GM12892 (cell line): ENCODE data around the gene FAM228B.
A peak's percentile ranks its signal among the peaks of the same experiment; 100 is the strongest.

Experiments used
- DNase-seq: peaks from one replicate; pipeline ENCODE4 v3.0.0; 2011; ENCODE audit not compliant: insufficient read length
- FAIRE-seq: peaks from 2 replicates; lab custom pipeline; 2011; peaks lifted over from hg19 to GRCh38; lab: Jason Lieb, UNC
- POLR2A ChIP-seq: IDR thresholded peaks from 2 replicates; pipeline ENCODE4 v1.6.1; 2011; ENCODE audit warnings: low read depth, low read length, control low read depth
- POLR2AphosphoS5 ChIP-seq: IDR thresholded peaks from 2 replicates; pipeline ENCODE4 v1.6.1; 2011; ENCODE audit warnings: low read depth, low read length, control low read depth
- TAF1 ChIP-seq: IDR thresholded peaks from 2 replicates; pipeline ENCODE4 v1.6.1; 2011; ENCODE audit warnings: low read depth, mild to moderate bottlenecking, control low read depth, low read length, borderline replicate concordance

Gene FAM228B

GRCh38 chr2:24210106-24210455 is 86.8 kb downstream of the FAM228B start:
- FAIRE-seq = no peak
- DNase-seq = no peak
- TF ChIP-seq POLR2A = no peak
- no peak for TF ChIP-seq POLR2AphosphoS5
- no peak for TF ChIP-seq TAF1

GRCh38 chr2:24210723-24211122 is 87.5 kb downstream of the FAM228B start:
- TF ChIP-seq POLR2AphosphoS5 = no peak
- TF ChIP-seq POLR2A = no peak
- no peak for TF ChIP-seq TAF1
- no peak for DNase-seq
- no peak for FAIRE-seq

- no peak for TF ChIP-seq POLR2AphosphoS5
- FAIRE-seq = no peak
- DNase-seq = no peak
Observed at GRCh38 chr2:24211408-24211807, 88.1 kb downstream of the FAM228B start.

- peak; percentile 58 for FAIRE-seq
- DNase-seq = peak; percentile 49
- no peak for TF ChIP-seq TAF1
- no peak for TF ChIP-seq POLR2AphosphoS5
- TF ChIP-seq POLR2A = no peak
Observed at GRCh38 chr2:24214880-24215279, 91.6 kb downstream of the FAM228B start.
